Activated naive CD8-positive, alpha-beta T cell (primary cell): ENCODE data around the gene CDK5RAP2.

Source experiments
- H3K27ac Mint-ChIP-seq: one replicate; pipeline ENCODE4 v1.8.0; 2021; ENCODE audit warnings: mixed read lengths
- H3K27me3 Mint-ChIP-seq: one replicate; pipeline ENCODE4 v1.8.0; 2021; ENCODE audit warnings: mixed read lengths
- H3K36me3 Mint-ChIP-seq: one replicate; pipeline ENCODE4 v1.8.0; 2021; ENCODE audit warnings: mixed read lengths
- H3K4me1 Mint-ChIP-seq: one replicate; pipeline ENCODE4 v1.8.0; 2021; ENCODE audit warnings: low read depth, mixed read lengths
- H3K4me3 Mint-ChIP-seq: one replicate; pipeline ENCODE4 v1.8.0; 2021; ENCODE audit warnings: mild to moderate bottlenecking, mixed read lengths
- H3K9me3 Mint-ChIP-seq: one replicate; pipeline ENCODE4 v1.8.0; 2021; ENCODE audit warnings: low read depth, mixed read lengths

Gene CDK5RAP2

DNA sequence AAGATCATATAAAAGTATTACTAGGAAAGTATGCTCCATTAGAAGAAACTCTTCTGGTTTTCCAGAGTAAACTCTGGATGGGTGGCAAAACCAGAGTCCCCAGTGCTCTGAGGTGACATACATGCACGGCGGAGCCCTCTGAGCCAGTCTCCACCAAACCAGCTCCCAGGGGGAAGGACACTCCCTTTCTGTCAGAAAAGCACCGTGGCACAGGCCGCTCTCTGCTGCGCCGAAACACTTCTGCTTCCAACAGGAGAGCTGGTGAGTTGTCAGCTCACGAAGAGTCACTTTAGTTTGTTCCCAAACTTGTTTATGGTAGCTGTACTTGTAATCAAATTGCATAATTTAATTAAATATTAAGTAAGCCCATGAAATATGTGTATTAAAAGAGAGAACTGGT is 184.6 kb downstream of the CDK5RAP2 start:
- peak overlapping the region; percentile 54 for H3K27ac Mint-ChIP-seq
- H3K4me1 Mint-ChIP-seq, result peaks cover 33% of the 10 kb centered on the region
- no peak overlapping the region for H3K4me3 Mint-ChIP-seq
- H3K9me3 Mint-ChIP-seq, result no peaks in the 10 kb centered on the region
- peaks cover 19% of the 10 kb centered on the region for H3K36me3 Mint-ChIP-seq
- H3K27me3 Mint-ChIP-seq, result no peaks in the 10 kb centered on the region

DNA sequence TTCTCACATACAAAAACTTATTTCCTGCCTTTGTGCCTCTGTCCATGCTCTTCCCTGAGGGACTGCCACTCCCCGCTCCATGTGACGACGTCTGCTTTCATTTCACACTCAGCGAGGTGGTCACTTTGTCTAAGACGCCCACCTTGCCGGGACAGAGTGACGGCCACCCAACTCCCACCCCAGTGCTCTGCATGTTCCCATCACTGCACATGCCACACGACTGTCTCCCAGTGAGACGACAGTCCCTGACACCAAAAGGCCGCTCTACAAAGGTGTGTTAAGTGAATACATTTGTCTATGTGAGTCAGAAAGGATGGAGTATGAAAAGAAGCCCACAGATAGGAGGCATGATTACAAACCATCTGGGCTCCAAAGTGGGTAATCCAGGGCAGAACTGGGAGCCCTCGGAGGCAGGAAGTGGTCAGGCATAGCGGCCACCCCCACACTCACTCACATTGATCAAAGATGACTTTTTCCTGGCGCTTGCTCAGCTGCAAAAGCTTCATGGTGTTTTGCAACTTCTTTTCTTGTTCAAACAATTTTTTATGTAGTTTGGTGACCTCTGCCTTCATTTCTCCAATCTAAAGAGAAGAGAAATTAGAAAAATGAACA is 185.8 kb downstream of the CDK5RAP2 start:
- Mint-ChIP-seq H3K27me3 (no peaks in the 10 kb centered on the region), H3K36me3 (peaks cover 19% of the 10 kb centered on the region), H3K4me1 (peaks cover 33% of the 10 kb centered on the region), H3K4me3 (peak overlapping the region; percentile 67), H3K27ac (peak overlapping the region; percentile 69), H3K9me3 (no peaks in the 10 kb centered on the region)

- Mint-ChIP-seq H3K9me3 (no peaks in the 10 kb centered on the region), H3K36me3 (peaks cover 19% of the 10 kb centered on the region), H3K27ac (peak overlapping the region; percentile 69), H3K4me3 (peak overlapping the region; percentile 67), H3K27me3 (no peaks in the 10 kb centered on the region), H3K4me1 (peaks cover 33% of the 10 kb centered on the region)
Measured at GRCh38 chr9:120393386-120394057, 186.4 kb downstream of the CDK5RAP2 start.

DNA sequence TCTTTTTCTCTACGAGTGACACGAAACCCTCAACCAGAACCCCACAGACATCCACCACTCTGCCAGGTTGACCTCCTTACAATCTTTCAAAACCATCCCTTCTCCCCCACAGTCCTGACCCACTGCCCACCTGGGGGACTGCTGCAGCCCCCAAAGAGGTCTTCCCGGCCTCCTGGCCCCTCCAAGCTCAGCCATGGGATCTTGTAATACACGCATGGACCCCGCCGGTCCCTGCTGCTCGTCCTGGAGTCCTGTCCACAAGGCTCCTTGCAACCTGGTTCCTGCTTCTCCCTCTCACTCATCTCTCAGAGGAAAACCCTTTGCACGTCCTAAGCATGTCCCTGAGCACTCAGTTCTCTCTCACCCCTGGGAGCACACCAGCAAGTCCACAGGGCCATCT is 187.3 kb downstream of the CDK5RAP2 start:
- Mint-ChIP-seq H3K36me3 (peaks cover 19% of the 10 kb centered on the region), H3K27me3 (no peaks in the 10 kb centered on the region), H3K4me1 (peaks cover 31% of the 10 kb centered on the region), H3K9me3 (no peaks in the 10 kb centered on the region), H3K4me3 (no peak overlapping the region), H3K27ac (peak overlapping the region; percentile 35)

DNA sequence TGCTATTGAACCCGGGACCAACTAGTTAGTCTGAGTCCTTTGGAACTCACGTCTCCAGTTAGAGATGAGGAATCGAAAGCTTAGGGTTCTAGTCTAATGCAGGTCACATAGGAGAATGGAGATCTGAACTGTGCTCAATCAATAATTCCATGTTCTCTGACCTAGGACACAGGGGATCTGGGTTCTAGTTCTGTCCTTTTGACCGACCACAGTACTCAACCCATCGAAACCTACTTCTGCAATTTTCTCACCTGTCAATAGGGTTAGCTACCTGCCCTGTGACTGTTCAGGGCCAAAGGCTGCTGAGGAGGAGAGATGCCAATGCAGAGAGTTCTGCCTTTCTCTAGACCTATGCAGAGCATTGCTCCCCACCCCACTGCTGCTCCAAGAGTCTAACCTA is 187.7 kb downstream of the CDK5RAP2 start:
- Mint-ChIP-seq H3K27me3 (no peaks in the 10 kb centered on the region), H3K4me1 (peaks cover 28% of the 10 kb centered on the region), H3K4me3 (no peak overlapping the region), H3K27ac (peak overlapping the region; percentile 35), H3K9me3 (no peaks in the 10 kb centered on the region), H3K36me3 (peaks cover 19% of the 10 kb centered on the region)

- H3K27me3 Mint-ChIP-seq, result no peaks in the 10 kb centered on the region
- H3K27ac Mint-ChIP-seq, result no peak overlapping the region
- H3K36me3 Mint-ChIP-seq, result peaks cover 19% of the 10 kb centered on the region
- H3K4me3 Mint-ChIP-seq, result no peak overlapping the region
- H3K4me1 Mint-ChIP-seq, result peaks cover 28% of the 10 kb centered on the region
- no peaks in the 10 kb centered on the region for H3K9me3 Mint-ChIP-seq
Measured at GRCh38 chr9:120391691-120392090, 188.3 kb downstream of the CDK5RAP2 start.

DNA sequence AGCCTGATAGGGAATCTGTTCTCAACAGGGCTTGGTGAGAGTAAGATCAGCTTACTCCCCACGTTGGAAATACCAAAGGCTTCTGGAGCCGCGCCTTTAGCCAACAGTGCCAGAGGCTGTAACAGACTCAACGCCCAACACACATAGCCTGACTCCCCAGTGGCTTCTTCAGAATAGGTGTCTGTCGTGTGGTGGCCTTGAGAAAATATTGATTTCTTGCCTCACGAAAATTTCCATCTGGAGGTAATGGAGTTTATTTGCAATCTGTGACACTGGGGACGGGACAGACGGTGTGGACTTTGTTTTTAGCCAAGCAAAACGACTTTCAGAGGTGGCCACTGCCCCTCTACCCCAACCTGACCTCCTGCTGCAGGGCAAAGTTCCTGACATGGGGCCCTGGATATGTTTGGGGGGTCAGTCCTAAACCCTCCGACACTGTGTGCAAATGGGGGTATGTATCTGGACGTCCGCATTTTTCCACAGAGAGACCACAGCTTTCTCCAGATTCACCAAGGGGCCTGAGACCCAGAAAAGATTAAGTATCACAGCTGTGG is 189.3 kb downstream of the CDK5RAP2 start:
- Mint-ChIP-seq H3K36me3 (peaks cover 16% of the 10 kb centered on the region), H3K27ac (no peak overlapping the region), H3K27me3 (no peaks in the 10 kb centered on the region), H3K4me3 (no peak overlapping the region), H3K4me1 (peaks cover 20% of the 10 kb centered on the region), H3K9me3 (no peaks in the 10 kb centered on the region)

DNA sequence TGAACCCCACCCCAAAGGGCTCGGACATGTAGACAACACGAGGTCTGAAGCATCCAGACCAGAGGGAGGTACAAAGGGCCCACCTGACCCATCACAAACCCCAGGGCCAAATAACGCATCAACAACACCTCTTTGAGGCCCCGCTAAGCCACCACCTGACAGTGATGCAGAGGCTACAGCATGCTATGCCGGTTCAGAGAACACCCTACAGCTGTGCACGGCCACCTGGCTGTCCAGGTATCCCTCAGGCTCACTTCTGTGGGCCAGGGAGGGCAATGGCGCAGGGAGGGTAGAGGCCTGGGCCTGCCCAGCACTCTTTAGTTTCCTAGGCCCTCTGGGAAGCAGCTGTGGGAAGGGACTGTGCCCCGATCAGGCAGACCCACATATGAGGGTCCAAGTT is 190.1 kb downstream of the CDK5RAP2 start:
- H3K27ac Mint-ChIP-seq, result no peak overlapping the region
- H3K4me1 Mint-ChIP-seq, result peaks cover 13% of the 10 kb centered on the region
- no peak overlapping the region for H3K4me3 Mint-ChIP-seq
- H3K36me3 Mint-ChIP-seq, result peaks cover 16% of the 10 kb centered on the region
- H3K27me3 Mint-ChIP-seq, result no peaks in the 10 kb centered on the region
- no peaks in the 10 kb centered on the region for H3K9me3 Mint-ChIP-seq

GRCh38 chr9:120389300-120389699 is 190.7 kb downstream of the CDK5RAP2 start:
- H3K4me1 Mint-ChIP-seq, result peaks cover 7% of the 10 kb centered on the region
- no peaks in the 10 kb centered on the region for H3K9me3 Mint-ChIP-seq
- no peak overlapping the region for H3K27ac Mint-ChIP-seq
- no peak overlapping the region for H3K4me3 Mint-ChIP-seq
- peaks cover 15% of the 10 kb centered on the region for H3K36me3 Mint-ChIP-seq
- H3K27me3 Mint-ChIP-seq, result no peaks in the 10 kb centered on the region

GRCh38 chr9:120388003-120388855 is 191.7 kb downstream of the CDK5RAP2 start:
- no peaks in the 10 kb centered on the region for H3K9me3 Mint-ChIP-seq
- peaks cover 10% of the 10 kb centered on the region for H3K36me3 Mint-ChIP-seq
- no peaks in the 10 kb centered on the region for H3K27me3 Mint-ChIP-seq
- no peak overlapping the region for H3K27ac Mint-ChIP-seq
- no peaks in the 10 kb centered on the region for H3K4me1 Mint-ChIP-seq
- H3K4me3 Mint-ChIP-seq, result no peak overlapping the region

- H3K4me3 Mint-ChIP-seq, result no peak overlapping the region
- no peak overlapping the region for H3K27ac Mint-ChIP-seq
- peaks cover 3% of the 10 kb centered on the region for H3K36me3 Mint-ChIP-seq
- no peaks in the 10 kb centered on the region for H3K4me1 Mint-ChIP-seq
- H3K9me3 Mint-ChIP-seq, result no peaks in the 10 kb centered on the region
- H3K27me3 Mint-ChIP-seq, result no peaks in the 10 kb centered on the region
Measured at GRCh38 chr9:120387257-120388002, 192.5 kb downstream of the CDK5RAP2 start.

GRCh38 chr9:120386390-120387131 is 193.4 kb downstream of the CDK5RAP2 start:
- Mint-ChIP-seq H3K27ac (no peak overlapping the region), H3K4me1 (no peaks in the 10 kb centered on the region), H3K4me3 (no peak overlapping the region), H3K36me3 (peaks cover 4% of the 10 kb centered on the region), H3K27me3 (no peaks in the 10 kb centered on the region), H3K9me3 (no peaks in the 10 kb centered on the region)

- Mint-ChIP-seq H3K4me3 (no peak overlapping the region), H3K9me3 (no peaks in the 10 kb centered on the region), H3K27me3 (no peaks in the 10 kb centered on the region), H3K36me3 (peaks cover 9% of the 10 kb centered on the region), H3K4me1 (no peaks in the 10 kb centered on the region), H3K27ac (no peak overlapping the region)
Measured at GRCh38 chr9:120385606-120386389, 194.2 kb downstream of the CDK5RAP2 start.
